Activated T-cell treated with anti-CD3 and anti-CD28 coated beads, Interleukin-2, amount 50 U/mL, for 72 hours (primary cell): ENCODE data around the gene ACADSB. TPM values are rescaled to one million over a fixed set of nuclear protein-coding genes. Genes with fewer than 3 reads are reported as not detected.

Experiments
- ATAC-seq, 2 donors: fragments of 150-1000 bp; cut with Tn5 transposase; replicated peaks in 1 of 2; 2 replicates each; pipeline ENCODE4 v1.10.0; 2021; ENCODE audit warnings: moderate library complexity in 2 of 2, mild to moderate bottlenecking in 1 of 2
- DNase-seq, 2 donors: peaks; one replicate each; pipeline ENCODE4 v3.0.0; 2021 to 2022; ENCODE audit warnings: mixed read lengths in 1 of 2
- H3K27ac Mint-ChIP-seq: one replicate; pipeline ENCODE4 v1.8.0; 2022; ENCODE audit warnings: mild to moderate bottlenecking, moderate library complexity, mixed read lengths
- H3K27me3 Mint-ChIP-seq: one replicate; pipeline ENCODE4 v1.8.0; 2022; ENCODE audit warnings: low read depth, mixed read lengths
- H3K36me3 Mint-ChIP-seq, 2 donors: one replicate each; pipeline ENCODE4 v1.8.0; 2022; ENCODE audit warnings: mixed read lengths in 2 of 2, mild to moderate bottlenecking in 1 of 2; ENCODE audit not compliant: insufficient read depth in 2 of 2
- H3K4me1 Mint-ChIP-seq: one replicate; pipeline ENCODE4 v1.8.0; 2022; ENCODE audit warnings: low read depth, mixed read lengths
- H3K4me3 Mint-ChIP-seq, 2 donors: one replicate each; pipeline ENCODE4 v1.8.0; 2022; ENCODE audit warnings: mild to moderate bottlenecking in 2 of 2, mixed read lengths in 2 of 2, moderate library complexity in 2 of 2
- H3K9me3 Mint-ChIP-seq, 2 donors: one replicate each; pipeline ENCODE4 v1.8.0; 2022; ENCODE audit warnings: mixed read lengths in 2 of 2
- total RNA-seq, 2 donors: library from RNA; stranded (reverse); gene quantifications; one replicate each; pipeline ENCODE4 v1.2.3, GENCODE V29; 2022

ACADSB gene
- total RNA-seq, result 10 to 100 TPM; 24.4 to 29.8 TPM

- no peaks in the 10 kb centered on the region for H3K9me3 Mint-ChIP-seq
- H3K27me3 Mint-ChIP-seq, result no peaks in the 10 kb centered on the region
- peaks cover 50% of the 10 kb centered on the region for H3K4me1 Mint-ChIP-seq
- H3K27ac Mint-ChIP-seq, result peak within 1 kb of the TSS; percentile 99
- peak; percentile 91 to 94 for ATAC-seq
- peak within 1 kb of the TSS; percentile 95 to 98 for H3K4me3 Mint-ChIP-seq
- DNase-seq, result peak; percentile 94 to 97
- peaks cover 6 to 11% of the 10 kb centered on the region in 2 donors for H3K36me3 Mint-ChIP-seq
Observed at GRCh38 chr10:123008355-123009104, at the start of gene ACADSB, which contains the start of gene IKZF5. TSS of gene ACADSB (plus strand) at chr10:123009006. CDS start at chr10:123009030, 24 bp downstream. TSS of gene IKZF5 (minus strand) at chr10:123008795. CDS start at chr10:122998625, 10,170 bp downstream.

GRCh38 chr10:122962405-122962804 lies 46.4 kb upstream of the ACADSB start:
- ATAC-seq, result peak; percentile 32 to 43
- Mint-ChIP-seq H3K27me3 (peaks cover 10% of the 10 kb centered on the region), H3K4me1 (peaks cover 8% of the 10 kb centered on the region), H3K27ac (no peak overlapping the region), H3K4me3 (no peak overlapping the region), H3K9me3 (peaks cover 9 to 15% of the 10 kb centered on the region in 2 donors), H3K36me3 (peaks cover 9 to 13% of the 10 kb centered on the region in 2 donors)
- no peak for DNase-seq

GRCh38 chr10:122966879-122967278 lies 41.9 kb upstream of the ACADSB start:
- peaks cover 9 to 17% of the 10 kb centered on the region in 2 donors for H3K9me3 Mint-ChIP-seq
- ATAC-seq (no peak), DNase-seq (no peak)
- H3K27ac Mint-ChIP-seq, result no peak overlapping the region
- no peak overlapping the region for H3K4me3 Mint-ChIP-seq
- peaks cover 15% of the 10 kb centered on the region for H3K27me3 Mint-ChIP-seq
- H3K4me1 Mint-ChIP-seq, result peaks cover 8% of the 10 kb centered on the region
- H3K36me3 Mint-ChIP-seq, result peaks cover 9 to 13% of the 10 kb centered on the region in 2 donors

- H3K27me3 Mint-ChIP-seq, result peaks cover 15% of the 10 kb centered on the region
- no peaks in the 10 kb centered on the region for H3K4me1 Mint-ChIP-seq
- no peak for DNase-seq
- no peak overlapping the region for H3K27ac Mint-ChIP-seq
- H3K9me3 Mint-ChIP-seq, result peaks cover 9 to 17% of the 10 kb centered on the region in 2 donors
- ATAC-seq, result no peak
- no peak overlapping the region for H3K4me3 Mint-ChIP-seq
- peaks cover 9 to 11% of the 10 kb centered on the region in 2 donors for H3K36me3 Mint-ChIP-seq
Observed at GRCh38 chr10:122968698-122969097, 40.1 kb upstream of the ACADSB start.

GRCh38 chr10:122974023-122974422 lies 34.8 kb upstream of the ACADSB start:
- no peak for DNase-seq
- no peak for ATAC-seq
- no peak overlapping the region for H3K4me3 Mint-ChIP-seq

GRCh38 chr10:122974543-122975064 lies 34.2 kb upstream of the ACADSB start:
- Mint-ChIP-seq H3K27ac (no peak overlapping the region), H3K36me3 (no peaks in the 10 kb centered on the region), H3K27me3 (no peaks in the 10 kb centered on the region), H3K4me3 (no peak overlapping the region), H3K9me3 (no peaks in the 10 kb centered on the region), H3K4me1 (peaks cover under 1% of the 10 kb centered on the region)
- DNase-seq (no peak), ATAC-seq (no peak)

More at GRCh38 chr10:122974023-122974422, 34.8 kb upstream of the ACADSB start:
- H3K9me3 Mint-ChIP-seq, result no peaks in the 10 kb centered on the region
- H3K36me3 Mint-ChIP-seq, result no peaks in the 10 kb centered on the region
- H3K4me1 Mint-ChIP-seq, result no peaks in the 10 kb centered on the region
- H3K27ac Mint-ChIP-seq, result no peak overlapping the region
- H3K27me3 Mint-ChIP-seq, result no peaks in the 10 kb centered on the region

GRCh38 chr10:122980209-122981065 lies 28.4 kb upstream of the ACADSB start, which contains the start of gene PSTK:
TSS of gene PSTK (plus strand) at chr10:122980401. CDS start at chr10:122980480, 79 bp downstream.
- Mint-ChIP-seq H3K4me1 (peaks cover 24% of the 10 kb centered on the region), H3K27ac (peak within 1 kb of the TSS; percentile 94), H3K4me3 (peak within 1 kb of the TSS; percentile 92 to 94), H3K36me3 (peaks cover 0 to 2% of the 10 kb centered on the region in 2 donors), H3K9me3 (no peaks in the 10 kb centered on the region), H3K27me3 (no peaks in the 10 kb centered on the region)
- ATAC-seq (peak; percentile 97 to 98), DNase-seq (peak; percentile 88 to 90)

GRCh38 chr10:122981066-122981464 lies 27.7 kb upstream of the ACADSB start:
- no peaks in the 10 kb centered on the region for H3K27me3 Mint-ChIP-seq
- H3K4me1 Mint-ChIP-seq, result peaks cover 24% of the 10 kb centered on the region
- DNase-seq (peak in 1 of 2 donors; percentile 3), ATAC-seq (no peak)
- peak overlapping the region; percentile 92 to 94 for H3K4me3 Mint-ChIP-seq
- H3K27ac Mint-ChIP-seq, result peak overlapping the region; percentile 31
- H3K9me3 Mint-ChIP-seq, result no peaks in the 10 kb centered on the region
- H3K36me3 Mint-ChIP-seq, result peaks cover 0 to 2% of the 10 kb centered on the region in 2 donors

- H3K9me3 Mint-ChIP-seq, result no peaks in the 10 kb centered on the region
- no peak for DNase-seq
- no peak overlapping the region for H3K4me3 Mint-ChIP-seq
- no peak overlapping the region for H3K27ac Mint-ChIP-seq
- H3K36me3 Mint-ChIP-seq, result peaks cover 0 to 2% of the 10 kb centered on the region in 2 donors
- ATAC-seq, result no peak
- H3K27me3 Mint-ChIP-seq, result no peaks in the 10 kb centered on the region
- H3K4me1 Mint-ChIP-seq, result peaks cover 24% of the 10 kb centered on the region
Observed at GRCh38 chr10:122983898-122984297, 24.9 kb upstream of the ACADSB start.

GRCh38 chr10:122984708-122985107 lies 24.1 kb upstream of the ACADSB start:
- DNase-seq (no peak), ATAC-seq (no peak)
- no peak overlapping the region for H3K4me3 Mint-ChIP-seq
- H3K9me3 Mint-ChIP-seq, result no peaks in the 10 kb centered on the region
- H3K27me3 Mint-ChIP-seq, result no peaks in the 10 kb centered on the region
- H3K36me3 Mint-ChIP-seq, result peaks cover 0 to 2% of the 10 kb centered on the region in 2 donors
- no peak overlapping the region for H3K27ac Mint-ChIP-seq
- H3K4me1 Mint-ChIP-seq, result peaks cover 23% of the 10 kb centered on the region

GRCh38 chr10:122986335-122986734 lies 22.5 kb upstream of the ACADSB start:
- H3K27me3 Mint-ChIP-seq, result no peaks in the 10 kb centered on the region
- peaks cover 2 to 3% of the 10 kb centered on the region in 2 donors for H3K36me3 Mint-ChIP-seq

GRCh38 chr10:122988501-122988900 lies 20.3 kb upstream of the ACADSB start:
- Mint-ChIP-seq H3K9me3 (no peaks in the 10 kb centered on the region), H3K4me3 (no peak overlapping the region), H3K27me3 (no peaks in the 10 kb centered on the region), H3K36me3 (peaks cover 0 to 6% of the 10 kb centered on the region in 2 donors), H3K4me1 (no peaks in the 10 kb centered on the region), H3K27ac (no peak overlapping the region)
- ATAC-seq (no peak), DNase-seq (no peak)

More at GRCh38 chr10:122986335-122986734, 22.5 kb upstream of the ACADSB start:
- DNase-seq (no peak), ATAC-seq (no peak)
- no peaks in the 10 kb centered on the region for H3K9me3 Mint-ChIP-seq
- H3K4me3 Mint-ChIP-seq, result no peak overlapping the region
- H3K4me1 Mint-ChIP-seq, result peaks cover 9% of the 10 kb centered on the region
- no peak overlapping the region for H3K27ac Mint-ChIP-seq
